Activated naive CD4-positive, alpha-beta T cell treated with anti-CD3 and anti-CD28 coated beads for 36 hours (primary cell): ENCODE data around the gene UBE2E2. TPM values are rescaled to one million over a fixed set of nuclear protein-coding genes. Genes with fewer than 3 reads are reported as not detected.

Experiments used
- CTCF ChIA-PET: fragments of 350-600 bp; sonication (Branson Sonifier 250); formaldehyde crosslinking; loops from one replicate; lab custom pipeline; 2021; ENCODE audit warnings: antibody characterized with exemption; lab: Charles Lee
- DNase-seq: peaks from one replicate; pipeline ENCODE4 v3.0.0-alpha.2; 2020
- H3K27ac Mint-ChIP-seq: one replicate; pipeline ENCODE4 v1.8.0; 2021; ENCODE audit warnings: mild to moderate bottlenecking, mixed read lengths
- H3K27me3 Mint-ChIP-seq: one replicate; pipeline ENCODE4 v1.8.0; 2021; ENCODE audit warnings: low read depth, mixed read lengths
- H3K36me3 Mint-ChIP-seq: one replicate; pipeline ENCODE4 v1.8.0; 2021; ENCODE audit warnings: low read depth, mixed read lengths
- H3K4me1 Mint-ChIP-seq: one replicate; pipeline ENCODE4 v1.8.0; 2021; ENCODE audit warnings: low read depth, mixed read lengths
- H3K4me3 Mint-ChIP-seq: one replicate; pipeline ENCODE4 v1.8.0; 2021; ENCODE audit warnings: mild to moderate bottlenecking, moderate library complexity, mixed read lengths
- H3K9me3 Mint-ChIP-seq: one replicate; pipeline ENCODE4 v1.8.0; 2021; ENCODE audit warnings: mixed read lengths
- intact Hi-C: fragments of 100-400 bp; cut with micrococcal nuclease; formaldehyde crosslinking; loops from one replicate; pipeline ENCODE4 v1.15.1; 2023
- total RNA-seq, 2 experiments: library from RNA; stranded (reverse); gene quantifications; one replicate each; pipeline ENCODE4 v1.2.3, GENCODE V29; 2021

The UBE2E2 gene
- total RNA-seq, 2 experiments from 2014 or later, result 11.6 to 14.0 TPM

GRCh38 chr3:23232016-23232415 is 28.9 kb downstream of the UBE2E2 start:
- H3K27me3 Mint-ChIP-seq, result no peaks in the 10 kb centered on the region
- no peak overlapping the region for H3K4me3 Mint-ChIP-seq
- H3K4me1 Mint-ChIP-seq, result peaks cover 29% of the 10 kb centered on the region
- H3K36me3 Mint-ChIP-seq, result peaks cover 1% of the 10 kb centered on the region
- intact Hi-C loops, result no loop called here
- no peaks in the 10 kb centered on the region for H3K9me3 Mint-ChIP-seq
- CTCF ChIA-PET, result no interaction called here
- no peak overlapping the region for H3K27ac Mint-ChIP-seq
- DNase-seq, result no peak

GRCh38 chr3:23232854-23233253 is 29.7 kb downstream of the UBE2E2 start:
- Mint-ChIP-seq H3K27ac (no peak overlapping the region), H3K9me3 (no peaks in the 10 kb centered on the region), H3K4me1 (peaks cover 25% of the 10 kb centered on the region), H3K27me3 (no peaks in the 10 kb centered on the region), H3K4me3 (no peak overlapping the region), H3K36me3 (no peaks in the 10 kb centered on the region)
- intact Hi-C loops, result no loop called here
- DNase-seq, result no peak
- CTCF ChIA-PET, result no interaction called here

- DNase-seq, result no peak
- Mint-ChIP-seq H3K4me3 (no peak overlapping the region), H3K9me3 (no peaks in the 10 kb centered on the region), H3K4me1 (peaks cover 36% of the 10 kb centered on the region), H3K36me3 (no peaks in the 10 kb centered on the region), H3K27me3 (no peaks in the 10 kb centered on the region), H3K27ac (no peak overlapping the region)
- CTCF ChIA-PET, result no interaction called here
- intact Hi-C loops, result no loop called here
These were observed 32.1 kb downstream of the UBE2E2 start for GRCh38 chr3:23235264-23235663.

- no peaks in the 10 kb centered on the region for H3K36me3 Mint-ChIP-seq
- no peaks in the 10 kb centered on the region for H3K9me3 Mint-ChIP-seq
- H3K4me3 Mint-ChIP-seq, result no peak overlapping the region
- H3K4me1 Mint-ChIP-seq, result peaks cover 41% of the 10 kb centered on the region
- CTCF ChIA-PET, result interaction anchor here (0.6 kb wide), 1 partner anchor 37 kb away, joined by 3 read pairs; no protein-coding TSS in a partner anchor
- H3K27me3 Mint-ChIP-seq, result no peaks in the 10 kb centered on the region
- no peak for DNase-seq
- no peak overlapping the region for H3K27ac Mint-ChIP-seq
- intact Hi-C loops, result no loop called here
These were observed 33.8 kb downstream of the UBE2E2 start for GRCh38 chr3:23236890-23237289.

- DNase-seq, result no peak
- CTCF ChIA-PET, result no interaction called here
- Mint-ChIP-seq H3K36me3 (no peaks in the 10 kb centered on the region), H3K27ac (no peak overlapping the region), H3K27me3 (no peaks in the 10 kb centered on the region), H3K4me1 (peaks cover 46% of the 10 kb centered on the region), H3K9me3 (no peaks in the 10 kb centered on the region), H3K4me3 (no peak overlapping the region)
- intact Hi-C loops, result no loop called here
These were observed 35.0 kb downstream of the UBE2E2 start for GRCh38 chr3:23238156-23238555.

- peaks cover 48% of the 10 kb centered on the region for H3K4me1 Mint-ChIP-seq
- H3K27me3 Mint-ChIP-seq, result no peaks in the 10 kb centered on the region
- no peaks in the 10 kb centered on the region for H3K9me3 Mint-ChIP-seq
- H3K27ac Mint-ChIP-seq, result no peak overlapping the region
- intact Hi-C loops, result no loop called here
- H3K36me3 Mint-ChIP-seq, result no peaks in the 10 kb centered on the region
- H3K4me3 Mint-ChIP-seq, result no peak overlapping the region
- no peak for DNase-seq
- CTCF ChIA-PET, result no interaction called here
These were observed 35.5 kb downstream of the UBE2E2 start for GRCh38 chr3:23238578-23238977.

GRCh38 chr3:23239211-23240068 is 36.3 kb downstream of the UBE2E2 start:
- Mint-ChIP-seq H3K4me1 (peaks cover 43% of the 10 kb centered on the region), H3K36me3 (no peaks in the 10 kb centered on the region), H3K27me3 (no peaks in the 10 kb centered on the region), H3K4me3 (no peak overlapping the region), H3K9me3 (no peaks in the 10 kb centered on the region), H3K27ac (no peak overlapping the region)
- CTCF ChIA-PET, result interaction anchor here (1.1 kb wide), 1 partner anchor 92 kb away, joined by 3 read pairs; no protein-coding TSS in a partner anchor
- DNase-seq, result no peak
- intact Hi-C loops, result no loop called here

GRCh38 chr3:23240171-23240785 is 37.2 kb downstream of the UBE2E2 start:
- CTCF ChIA-PET, result interaction anchor here (0.5 to 1.1 kb wide), 2 partner anchors 92 to 167 kb away, joined by 3 read pairs; no protein-coding TSS in a partner anchor
- no peaks in the 10 kb centered on the region for H3K27me3 Mint-ChIP-seq
- no peak overlapping the region for H3K4me3 Mint-ChIP-seq
- no peak overlapping the region for H3K27ac Mint-ChIP-seq
- H3K4me1 Mint-ChIP-seq, result peaks cover 37% of the 10 kb centered on the region
- no peaks in the 10 kb centered on the region for H3K36me3 Mint-ChIP-seq
- intact Hi-C loops, result no loop called here
- H3K9me3 Mint-ChIP-seq, result no peaks in the 10 kb centered on the region
- DNase-seq, result no peak

GRCh38 chr3:23241256-23241655 is 38.1 kb downstream of the UBE2E2 start:
- Mint-ChIP-seq H3K4me3 (no peak overlapping the region), H3K27me3 (no peaks in the 10 kb centered on the region), H3K9me3 (no peaks in the 10 kb centered on the region), H3K36me3 (no peaks in the 10 kb centered on the region), H3K4me1 (peaks cover 31% of the 10 kb centered on the region), H3K27ac (no peak overlapping the region)
- no peak for DNase-seq
- CTCF ChIA-PET, result no interaction called here
- intact Hi-C loops, result no loop called here

GRCh38 chr3:23242106-23242505 is 39.0 kb downstream of the UBE2E2 start:
- CTCF ChIA-PET, result no interaction called here
- Mint-ChIP-seq H3K36me3 (no peaks in the 10 kb centered on the region), H3K4me1 (peaks cover 27% of the 10 kb centered on the region), H3K27ac (no peak overlapping the region), H3K9me3 (no peaks in the 10 kb centered on the region), H3K4me3 (no peak overlapping the region), H3K27me3 (no peaks in the 10 kb centered on the region)
- intact Hi-C loops, result no loop called here
- DNase-seq, result no peak

GRCh38 chr3:23244324-23245041 is 41.4 kb downstream of the UBE2E2 start:
- H3K27ac Mint-ChIP-seq, result no peak overlapping the region
- no peaks in the 10 kb centered on the region for H3K9me3 Mint-ChIP-seq
- no peaks in the 10 kb centered on the region for H3K36me3 Mint-ChIP-seq
- no peak overlapping the region for H3K4me3 Mint-ChIP-seq
- intact Hi-C loops, result no loop called here
- CTCF ChIA-PET, result no interaction called here
- H3K27me3 Mint-ChIP-seq, result no peaks in the 10 kb centered on the region
- DNase-seq, result no peak
- H3K4me1 Mint-ChIP-seq, result peaks cover 23% of the 10 kb centered on the region

GRCh38 chr3:23246651-23247050 is 43.5 kb downstream of the UBE2E2 start:
- intact Hi-C loops, result no loop called here
- peaks cover 30% of the 10 kb centered on the region for H3K4me1 Mint-ChIP-seq
- CTCF ChIA-PET, result no interaction called here
- no peaks in the 10 kb centered on the region for H3K36me3 Mint-ChIP-seq
- H3K4me3 Mint-ChIP-seq, result no peak overlapping the region
- H3K27me3 Mint-ChIP-seq, result no peaks in the 10 kb centered on the region
- no peaks in the 10 kb centered on the region for H3K9me3 Mint-ChIP-seq
- DNase-seq, result no peak
- no peak overlapping the region for H3K27ac Mint-ChIP-seq
